Measurements from ENCODE around the gene DSG2.

- TF ChIP-seq, protein P1, sequence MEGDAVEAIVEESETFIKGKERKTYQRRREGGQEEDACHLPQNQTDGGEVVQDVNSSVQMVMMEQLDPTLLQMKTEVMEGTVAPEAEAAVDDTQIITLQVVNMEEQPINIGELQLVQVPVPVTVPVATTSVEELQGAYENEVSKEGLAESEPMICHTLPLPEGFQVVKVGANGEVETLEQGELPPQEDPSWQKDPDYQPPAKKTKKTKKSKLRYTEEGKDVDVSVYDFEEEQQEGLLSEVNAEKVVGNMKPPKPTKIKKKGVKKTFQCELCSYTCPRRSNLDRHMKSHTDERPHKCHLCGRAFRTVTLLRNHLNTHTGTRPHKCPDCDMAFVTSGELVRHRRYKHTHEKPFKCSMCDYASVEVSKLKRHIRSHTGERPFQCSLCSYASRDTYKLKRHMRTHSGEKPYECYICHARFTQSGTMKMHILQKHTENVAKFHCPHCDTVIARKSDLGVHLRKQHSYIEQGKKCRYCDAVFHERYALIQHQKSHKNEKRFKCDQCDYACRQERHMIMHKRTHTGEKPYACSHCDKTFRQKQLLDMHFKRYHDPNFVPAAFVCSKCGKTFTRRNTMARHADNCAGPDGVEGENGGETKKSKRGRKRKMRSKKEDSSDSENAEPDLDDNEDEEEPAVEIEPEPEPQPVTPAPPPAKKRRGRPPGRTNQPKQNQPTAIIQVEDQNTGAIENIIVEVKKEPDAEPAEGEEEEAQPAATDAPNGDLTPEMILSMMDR (IDR thresholded peaks at IDR 0.05): no peak
- TF ChIP-seq EP300 (IDR thresholded peaks at IDR 0.05) (no peak), POLR2A (IDR thresholded peaks at IDR 0.05) (no peak), POLR2AphosphoS5 (IDR thresholded peaks at IDR 0.05) (no peak)
Measured at GRCh38 chr18:31562726-31563125, 64.7 kb downstream of the DSG2 start.

Measured in sigmoid colon (tissue), 4 donors.